ENCODE data around the gene PSMD9.

GRCh38 chr12:121871467-121871866 lies 17.1 kb upstream of the PSMD9 start:
- TF ChIP-seq CTCF (conservative IDR thresholded peaks at IDR 0.05; ENCODE audit: low read length): no peak
- TF ChIP-seq EZH2phosphoT487 (IDR thresholded peaks at IDR 0.05; ENCODE audit: borderline replicate concordance): no peak

Measured in Loucy (cell line).